GM12878 (cell line): Measurements from ENCODE around the gene CNOT3. TPM values are rescaled to one million over a fixed set of nuclear protein-coding genes. Genes with fewer than 3 reads are reported as not detected.
A peak's percentile ranks its signal among the peaks of the same experiment; 100 is the strongest.

Experiments used
- BHLHE40 ChIP-seq, 2 experiments: fragments of 450-650 bp in 1 of 2; IDR thresholded peaks; 2 replicates each; pipeline ENCODE4 v1.6.1; 2011 to 2017; ENCODE audit warnings: low read depth in 2 of 2, borderline replicate concordance in 1 of 2, improper control_type of control experiment in 1 of 2, low read length in 1 of 2, mild to moderate bottlenecking in 1 of 2
- CHD4 ChIP-seq: fragments of 200-600 bp; sonication (generic); IDR thresholded peaks from 2 replicates; pipeline ENCODE4 v1.6.1; 2016; ENCODE audit warnings: mild to moderate bottlenecking
- CREB1 ChIP-seq: IDR thresholded peaks from 2 replicates; pipeline ENCODE4 v1.6.1; 2012; ENCODE audit warnings: low read depth, mild to moderate bottlenecking, inconsistent platforms
- EED ChIP-seq: sonication (generic); IDR thresholded peaks from 2 replicates; pipeline ENCODE4 v1.6.1; 2016; ENCODE audit warnings: antibody characterized with exemption, low read depth
- ELK1 ChIP-seq: IDR thresholded peaks from 2 replicates; pipeline ENCODE4 v1.6.1; 2012; ENCODE audit warnings: low read depth, low read length, improper control_type of control experiment
- ESRRA ChIP-seq: IDR thresholded peaks from 2 replicates; pipeline ENCODE4 v1.6.1; 2012; ENCODE audit warnings: mild to moderate bottlenecking, low read length, improper control_type of control experiment
- IKZF1 ChIP-seq: fragments of 450-650 bp; conservative IDR thresholded peaks from 2 replicates; pipeline ENCODE4 v1.6.1; 2017; ENCODE audit warnings: antibody characterized with exemption, mild to moderate bottlenecking
- IKZF2 ChIP-seq, 2 experiments: fragments of 450-650 bp; IDR thresholded peaks; 2 replicates each; pipeline ENCODE4 v1.6.1; 2017; ENCODE audit warnings: mild to moderate bottlenecking in 2 of 2, moderate library complexity in 2 of 2
- JUND ChIP-seq: IDR thresholded peaks from 2 replicates; pipeline ENCODE4 v1.6.1; 2012; ENCODE audit warnings: low read depth, mild to moderate bottlenecking, low read length, improper control_type of control experiment, moderate library complexity
- MAX ChIP-seq: IDR thresholded peaks from 2 replicates; pipeline ENCODE4 v1.6.1; 2012; ENCODE audit warnings: low read depth, low read length, improper control_type of control experiment
- MYB ChIP-seq: fragments of 150-350 bp; IDR thresholded peaks from 2 replicates; pipeline ENCODE4 v1.6.1; 2014; ENCODE audit warnings: mild to moderate bottlenecking, low read depth, low read length, borderline replicate concordance
- NR2F1 ChIP-seq: fragments of 450-650 bp; conservative IDR thresholded peaks from 2 replicates; pipeline ENCODE4 v1.6.1; 2017; ENCODE audit warnings: mild to moderate bottlenecking
- PBX3 ChIP-seq: IDR thresholded peaks from 2 replicates; pipeline ENCODE4 v1.6.1; 2011; ENCODE audit warnings: mild to moderate bottlenecking, low read depth, low read length, moderate library complexity; ENCODE audit not compliant: insufficient replicate concordance
- RBBP5 ChIP-seq: fragments of 200-600 bp; sonication (generic); conservative IDR thresholded peaks from 2 replicates; pipeline ENCODE4 v1.6.1; 2016
- RCOR1 ChIP-seq: conservative IDR thresholded peaks from 2 replicates; pipeline ENCODE4 v1.6.1; 2012; ENCODE audit warnings: low read depth, low read length, improper control_type of control experiment
- SIN3A ChIP-seq: IDR thresholded peaks from 2 replicates; pipeline ENCODE4 v1.6.1; 2012; ENCODE audit warnings: low read depth, low read length, improper control_type of control experiment
- SKIL ChIP-seq: fragments of 450-650 bp; IDR thresholded peaks from 2 replicates; pipeline ENCODE4 v1.6.1; 2017; ENCODE audit warnings: mild to moderate bottlenecking, low read depth, inconsistent platforms; ENCODE audit not compliant: poor library complexity, severe bottlenecking
- STAT1 ChIP-seq: fragments of 450-650 bp; conservative IDR thresholded peaks from 2 replicates; pipeline ENCODE4 v1.6.1; 2014; ENCODE audit warnings: antibody characterized with exemption, mild to moderate bottlenecking
- TBL1XR1 ChIP-seq: IDR thresholded peaks from 2 replicates; pipeline ENCODE4 v1.6.1; 2012; ENCODE audit warnings: low read depth, low read length, improper control_type of control experiment
- TCF3 ChIP-seq: IDR thresholded peaks from 2 replicates; pipeline ENCODE4 v1.6.1; 2012; ENCODE audit warnings: low read depth, mild to moderate bottlenecking, low read length, borderline replicate concordance; ENCODE audit not compliant: insufficient read depth
- ZNF217 ChIP-seq: fragments of 450-650 bp; IDR thresholded peaks from 2 replicates; pipeline ENCODE4 v1.6.1; 2017; ENCODE audit warnings: antibody characterized with exemption, mild to moderate bottlenecking
- ZSCAN29 ChIP-seq: fragments of 450-650 bp; IDR thresholded peaks from 2 replicates; pipeline ENCODE4 v1.6.1; 2017; ENCODE audit warnings: mild to moderate bottlenecking, moderate library complexity
- polyA plus RNA-seq, 11 experiments: library from polyadenylated mRNA; depleted of rRNA in 4 of 11; unstranded in 6 of 11; stranded (reverse) in 5 of 11; fragments of >200 nt; fragmentation: Nextera tagmentation in 4 of 11; fragmentation: Illumina TruSeq in 1 of 11; extraction: Ambion mirVana in 4 of 11; extraction: Trizol in 1 of 11; gene quantifications; 1 replicate in 1 of 11; 2 replicates in 10 of 11; pipeline versions ENCODE4 v1.2.1 to v1.2.3, GENCODE V29; 2011 to 2016; ENCODE audit warnings: inconsistent platforms in 2 of 11, missing spikeins in 2 of 11, low read depth in 1 of 11
- total RNA-seq, 4 experiments: library from RNA; depleted of rRNA in 3 of 4; stranded (reverse); fragments of >200 nt in 3 of 4; fragmentation: Illumina TruSeq in 1 of 4; extraction: Trizol in 1 of 4; gene quantifications; 2 replicates each; pipeline versions ENCODE4 v1.2.1 to v1.2.3, GENCODE V29; 2013 to 2021
- TF ChIP-seq, protein P1 (sequence below): fragments of 450-650 bp; IDR thresholded peaks from 2 replicates; pipeline ENCODE4 v1.6.1; 2017; ENCODE audit warnings: mild to moderate bottlenecking, moderate library complexity

Gene CNOT3
- total and polyA plus RNA-seq, 10 of the 15 experiments (the other 5 are each of a cell fraction or from before 2014, with no cell fraction given): 0.14 to 45.1 (median 14.0) TPM

DNA sequence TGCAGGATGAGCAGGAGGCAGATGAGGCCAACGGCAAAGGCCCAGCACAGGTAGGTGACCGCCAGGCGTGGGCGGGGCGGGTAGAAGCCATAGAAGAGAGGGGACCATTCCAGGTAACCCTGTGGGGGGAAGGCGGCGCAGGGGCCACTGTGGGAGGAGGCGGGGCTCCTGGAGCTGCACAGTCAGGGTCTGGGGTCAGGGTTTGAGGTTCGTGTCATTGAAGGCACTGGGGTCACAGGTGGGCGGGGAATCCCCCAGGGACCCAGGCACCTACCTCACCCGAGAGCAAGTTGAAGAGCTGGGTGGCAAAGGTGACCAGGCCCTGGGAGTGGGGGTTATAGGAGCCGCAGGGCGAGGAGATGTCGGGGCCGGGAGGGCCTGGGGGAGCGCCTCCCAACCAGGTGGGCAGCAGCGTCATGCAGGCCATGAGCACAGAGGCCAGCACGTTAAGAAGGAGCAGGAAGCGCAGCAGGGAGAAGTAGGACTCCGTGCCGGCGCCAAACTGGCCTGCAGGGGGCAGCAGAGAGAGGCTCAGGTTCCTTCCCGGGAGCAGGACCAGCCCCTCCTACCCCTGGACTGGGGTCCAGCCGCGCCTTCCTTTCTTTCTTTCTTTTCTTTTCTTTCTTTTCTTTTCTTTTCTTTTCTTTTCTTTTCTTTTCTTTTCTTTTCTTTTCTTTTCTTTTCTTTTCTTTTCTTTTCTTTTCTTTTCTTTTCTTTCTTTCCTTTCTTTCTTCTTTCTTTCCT, 30.8 kb downstream of the CNOT3 start (continued):
- TF ChIP-seq, protein P1, sequence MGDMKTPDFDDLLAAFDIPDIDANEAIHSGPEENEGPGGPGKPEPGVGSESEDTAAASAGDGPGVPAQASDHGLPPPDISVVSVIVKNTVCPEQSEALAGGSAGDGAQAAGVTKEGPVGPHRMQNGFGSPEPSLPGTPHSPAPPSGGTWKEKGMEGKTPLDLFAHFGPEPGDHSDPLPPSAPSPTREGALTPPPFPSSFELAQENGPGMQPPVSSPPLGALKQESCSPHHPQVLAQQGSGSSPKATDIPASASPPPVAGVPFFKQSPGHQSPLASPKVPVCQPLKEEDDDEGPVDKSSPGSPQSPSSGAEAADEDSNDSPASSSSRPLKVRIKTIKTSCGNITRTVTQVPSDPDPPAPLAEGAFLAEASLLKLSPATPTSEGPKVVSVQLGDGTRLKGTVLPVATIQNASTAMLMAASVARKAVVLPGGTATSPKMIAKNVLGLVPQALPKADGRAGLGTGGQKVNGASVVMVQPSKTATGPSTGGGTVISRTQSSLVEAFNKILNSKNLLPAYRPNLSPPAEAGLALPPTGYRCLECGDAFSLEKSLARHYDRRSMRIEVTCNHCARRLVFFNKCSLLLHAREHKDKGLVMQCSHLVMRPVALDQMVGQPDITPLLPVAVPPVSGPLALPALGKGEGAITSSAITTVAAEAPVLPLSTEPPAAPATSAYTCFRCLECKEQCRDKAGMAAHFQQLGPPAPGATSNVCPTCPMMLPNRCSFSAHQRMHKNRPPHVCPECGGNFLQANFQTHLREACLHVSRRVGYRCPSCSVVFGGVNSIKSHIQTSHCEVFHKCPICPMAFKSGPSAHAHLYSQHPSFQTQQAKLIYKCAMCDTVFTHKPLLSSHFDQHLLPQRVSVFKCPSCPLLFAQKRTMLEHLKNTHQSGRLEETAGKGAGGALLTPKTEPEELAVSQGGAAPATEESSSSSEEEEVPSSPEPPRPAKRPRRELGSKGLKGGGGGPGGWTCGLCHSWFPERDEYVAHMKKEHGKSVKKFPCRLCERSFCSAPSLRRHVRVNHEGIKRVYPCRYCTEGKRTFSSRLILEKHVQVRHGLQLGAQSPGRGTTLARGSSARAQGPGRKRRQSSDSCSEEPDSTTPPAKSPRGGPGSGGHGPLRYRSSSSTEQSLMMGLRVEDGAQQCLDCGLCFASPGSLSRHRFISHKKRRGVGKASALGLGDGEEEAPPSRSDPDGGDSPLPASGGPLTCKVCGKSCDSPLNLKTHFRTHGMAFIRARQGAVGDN: no peak
- TF ChIP-seq JUND (no peak), IKZF1 (peak; percentile 28), IKZF2 (IDR thresholded peaks at IDR 0.05) (0 out of 4 replicates have a peak, but pooled peaks of 1 of the 2 experiments have one; percentile 20), ESRRA (no peak), PBX3 (no peak), TCF3 (no peak), ZNF217 (no peak), CREB1 (0 out of 2 replicates have a peak, but pooled peaks have one; percentile 27), TBL1XR1 (no peak), ZSCAN29 (no peak), RBBP5 (no peak), RCOR1 (no peak), STAT1 (no peak), BHLHE40 (IDR thresholded peaks at IDR 0.05; ENCODE audit: borderline replicate concordance in 1 of 2, low read depth in 2 of 2, low read length in 1 of 2) (no peak), ELK1 (no peak), MAX (no peak), CHD4 (no peak), SIN3A (no peak), EED (no peak), NR2F1 (peak; percentile 47), MYB (no peak), SKIL (no peak)
